ENCODE measurements around the gene MYT1. TPM values are rescaled to one million over a fixed set of nuclear protein-coding genes. Genes with fewer than 3 reads are reported as not detected.

The MYT1 gene
- total RNA-seq (2016; rRNA removed; fragmentation: Illumina TruSeq; extraction: Trizol), result 0.42 and 0.58 TPM in 2 replicates
- total RNA-seq (2016; cell fraction: cytosol; rRNA removed; fragmentation: Illumina TruSeq; extraction: Trizol; ENCODE audit: low read depth), result 0.10 TPM in 1 of 2 replicates, not detected in the other
- total RNA-seq (2016; cell fraction: insoluble cytoplasmic fraction; rRNA removed; fragmentation: Illumina TruSeq; extraction: Trizol), result 0.12 and 0.30 TPM in 2 replicates
- 0.07 and 0.34 TPM in 2 replicates for total RNA-seq (2016; cell fraction: membrane; rRNA removed; fragmentation: Illumina TruSeq; extraction: Trizol)
- total RNA-seq (2016; cell fraction: nucleus; rRNA removed; fragmentation: Illumina TruSeq; extraction: Trizol), result 0.88 and 1.2 TPM in 2 replicates
- polyA plus RNA-seq (2011; rRNA removed), result 2.5 and 3.2 TPM in 2 replicates
- 1.5 TPM in 2 replicates for polyA plus RNA-seq (2011; cell fraction: cytosol; rRNA removed)
- 3.2 and 3.4 TPM in 2 replicates for polyA plus RNA-seq (2011; cell fraction: nucleus; rRNA removed)
- 1.0 and 1.6 TPM in 2 replicates for polyA plus RNA-seq (2012)
- 0.15 TPM in 1 of 2 replicates, not detected in the other for polyA plus RNA-seq (2016; cell fraction: cytosol; fragmentation: Illumina TruSeq; extraction: Trizol; ENCODE audit: low read depth)
- 0.27 and 0.67 TPM in 2 replicates for polyA plus RNA-seq (2016; cell fraction: insoluble cytoplasmic fraction; fragmentation: Illumina TruSeq; extraction: Trizol; ENCODE audit: low read depth)
- 0.15 and 0.27 TPM in 2 replicates for polyA plus RNA-seq (2016; cell fraction: membrane; fragmentation: Illumina TruSeq; extraction: Trizol; ENCODE audit: low read depth)
- polyA plus RNA-seq (2016; cell fraction: nucleus; fragmentation: Illumina TruSeq; extraction: Trizol; ENCODE audit: insufficient read depth, low read depth), result 1.2 and 2.9 TPM in 2 replicates
- polyA minus RNA-seq (2011; rRNA and poly(A)+ RNA removed; ENCODE audit: low replicate concordance), result 1.4 TPM in 1 of 2 replicates, not detected in the other
- polyA minus RNA-seq (2011; cell fraction: cytosol; rRNA and poly(A)+ RNA removed), result 0.20 and 0.70 TPM in 2 replicates
- 1.8 and 3.6 TPM in 2 replicates for polyA minus RNA-seq (2011; cell fraction: nucleus; rRNA and poly(A)+ RNA removed)
- Bru-seq, nascent RNA, result percentile 27 among the genes with signal in this experiment
- BruChase-seq, experiment 1, labeled RNA remaining after a 6-hour chase, result percentile 24 among the genes with signal in this experiment
- BruChase-seq, experiment 2, labeled RNA remaining after a 2-hour chase, result percentile 24 among the genes with signal in this experiment
- long read RNA-seq, experiment 1, partial matches to known transcripts, result 1 of 1 reads
- long read RNA-seq, experiment 1, other reads (novel, unspliced or antisense), result 0 of 1 reads
- long read RNA-seq, experiment 2, partial matches to known transcripts, result 2 of 3 reads
- long read RNA-seq, experiment 2, other reads (novel, unspliced or antisense), result 1 of 3 reads

GRCh38 chr20:64164123-64164836 lies at the start of gene MYT1:
Gene MYT1, plus strand, starts transcription at chr20:64164452. Its CDS starts 34,410 bp downstream, at chr20:64198862.
- WGBS (ENCODE audit: low lambda C conversion rate), result 49% methylated on average over 21 of the region's 21 CpGs
- Histone ChIP-seq H3K27ac (ENCODE audit: extremely low read length, insufficient read depth, low read length) (no peak within 1 kb of the TSS), H3K9ac (ENCODE audit: insufficient read depth, low read depth, low read length) (no peak within 1 kb of the TSS), H3K4me2 (ENCODE audit: low read depth, low read length) (no peak within 1 kb of the TSS), H3K27me3 (ENCODE audit: control insufficient read depth in 1 of 2, insufficient read depth in 2 of 2, low read length in 2 of 2) (peaks cover 14 to 80% of the 10 kb centered on the region in 2 experiments), H3K4me1 (ENCODE audit: insufficient read depth, low read length) (0 out of 2 replicates have a peak, but pooled peaks cover 4% of the 10 kb centered on the region), H2AFZ (ENCODE audit: low read length) (no peak within 1 kb of the TSS), H3K4me3 (replicated peaks in 1 of 3; ENCODE audit: insufficient read depth in 1 of 3, low read depth in 2 of 3, low read length in 3 of 3) (no peak within 1 kb of the TSS), H3K36me3 (replicated peaks in 1 of 2; ENCODE audit: control insufficient read depth in 1 of 2, insufficient read depth in 2 of 2, low read length in 2 of 2) (no peaks in the 10 kb centered on the region), H4K20me1 (ENCODE audit: insufficient read depth, low read length) (peaks cover 7% of the 10 kb centered on the region; the same call in 1 of the 2 replicates), H3K9me3 (ENCODE audit: low read length) (no peaks in the 10 kb centered on the region), H3K79me2 (ENCODE audit: insufficient read depth, low read length) (no peaks in the 10 kb centered on the region)
- intact Hi-C loops (cut with micrococcal nuclease; ENCODE audit: unreplicated experiment) (no loop called here), in situ Hi-C loops (cut with HindIII; ENCODE audit: extremely low pct_ligation_motif_present, low pct_unique_long_range_greater_than_20kb) (no loop called here)
- POLR2A ChIA-PET, result no interaction called here
- DNase-seq (ENCODE audit: low spot score), result no peak
- CTCF ChIA-PET (ENCODE audit: low intra/inter-chr PET ratio, low total read pairs), result no interaction called here
- no peak for TF ChIP-seq TBP (CRISPR knock-in tag; IDR thresholded peaks at IDR 0.05)
- TF ChIP-seq, protein P1, sequence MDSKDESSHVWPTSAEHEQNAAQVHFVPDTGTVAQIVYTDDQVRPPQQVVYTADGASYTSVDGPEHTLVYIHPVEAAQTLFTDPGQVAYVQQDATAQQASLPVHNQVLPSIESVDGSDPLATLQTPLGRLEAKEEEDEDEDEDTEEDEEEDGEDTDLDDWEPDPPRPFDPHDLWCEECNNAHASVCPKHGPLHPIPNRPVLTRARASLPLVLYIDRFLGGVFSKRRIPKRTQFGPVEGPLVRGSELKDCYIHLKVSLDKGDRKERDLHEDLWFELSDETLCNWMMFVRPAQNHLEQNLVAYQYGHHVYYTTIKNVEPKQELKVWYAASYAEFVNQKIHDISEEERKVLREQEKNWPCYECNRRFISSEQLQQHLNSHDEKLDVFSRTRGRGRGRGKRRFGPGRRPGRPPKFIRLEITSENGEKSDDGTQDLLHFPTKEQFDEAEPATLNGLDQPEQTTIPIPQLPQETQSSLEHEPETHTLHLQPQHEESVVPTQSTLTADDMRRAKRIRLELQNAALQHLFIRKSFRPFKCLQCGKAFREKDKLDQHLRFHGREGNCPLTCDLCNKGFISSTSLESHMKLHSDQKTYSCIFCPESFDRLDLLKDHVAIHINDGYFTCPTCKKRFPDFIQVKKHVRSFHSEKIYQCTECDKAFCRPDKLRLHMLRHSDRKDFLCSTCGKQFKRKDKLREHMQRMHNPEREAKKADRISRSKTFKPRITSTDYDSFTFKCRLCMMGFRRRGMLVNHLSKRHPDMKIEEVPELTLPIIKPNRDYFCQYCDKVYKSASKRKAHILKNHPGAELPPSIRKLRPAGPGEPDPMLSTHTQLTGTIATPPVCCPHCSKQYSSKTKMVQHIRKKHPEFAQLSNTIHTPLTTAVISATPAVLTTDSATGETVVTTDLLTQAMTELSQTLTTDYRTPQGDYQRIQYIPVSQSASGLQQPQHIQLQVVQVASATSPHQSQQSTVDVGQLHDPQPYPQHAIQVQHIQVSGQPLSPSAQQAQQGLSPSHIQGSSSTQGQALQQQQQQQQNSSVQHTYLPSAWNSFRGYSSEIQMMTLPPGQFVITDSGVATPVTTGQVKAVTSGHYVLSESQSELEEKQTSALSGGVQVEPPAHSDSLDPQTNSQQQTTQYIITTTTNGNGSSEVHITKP (CRISPR knock-in tag; IDR thresholded peaks at IDR 0.05; ENCODE audit: low read depth), result peak; percentile 82
- BruUV-seq (replicated peaks), result no TSS peak
- no peak for ATAC-seq
- no peak for FAIRE-seq

Measured in HepG2 (cell line).